Duodenal mucosa (tissue), 2 donors: ENCODE results near the gene MINDY2.
"Not testable (repeated sequence)": the region's sequence is repeated elsewhere in the genome, so short reads cannot be mapped to it uniquely, and the experiment has no call there.

Experiments
- H3K27ac ChIP-seq: one replicate; pipeline ENCODE4 v1.7.0; 2013; ENCODE audit warnings: low read depth, low read length
- H3K27me3 ChIP-seq, 2 donors: one replicate each; pipeline ENCODE4 v1.7.0; 2013; ENCODE audit warnings: low read length in 2 of 2, control low read depth in 1 of 2; ENCODE audit not compliant: insufficient read depth in 2 of 2, control insufficient read depth in 1 of 2
- H3K36me3 ChIP-seq, 2 donors: one replicate each; pipeline ENCODE4 v1.7.0; 2013; ENCODE audit warnings: low read length in 2 of 2, control low read depth in 1 of 2; ENCODE audit not compliant: insufficient read depth in 2 of 2, control insufficient read depth in 1 of 2
- H3K4me1 ChIP-seq, 2 donors: one replicate each; pipeline ENCODE4 v1.7.0; 2013; ENCODE audit warnings: low read length in 2 of 2, control low read depth in 1 of 2; ENCODE audit not compliant: insufficient read depth in 2 of 2, control insufficient read depth in 1 of 2
- H3K4me3 ChIP-seq, 2 donors: one replicate each; pipeline ENCODE4 v1.7.0; 2013; ENCODE audit warnings: low read length in 2 of 2, low read depth in 1 of 2
- H3K9ac ChIP-seq, 2 donors: one replicate each; pipeline ENCODE4 v1.7.0; 2013; ENCODE audit warnings: low read length in 2 of 2, low read depth in 1 of 2
- H3K9me3 ChIP-seq, 2 donors: one replicate each; pipeline ENCODE4 v1.7.0; 2013; ENCODE audit warnings: low read length in 2 of 2, control low read depth in 1 of 2; ENCODE audit not compliant: control insufficient read depth in 1 of 2

MINDY2 gene

DNA sequence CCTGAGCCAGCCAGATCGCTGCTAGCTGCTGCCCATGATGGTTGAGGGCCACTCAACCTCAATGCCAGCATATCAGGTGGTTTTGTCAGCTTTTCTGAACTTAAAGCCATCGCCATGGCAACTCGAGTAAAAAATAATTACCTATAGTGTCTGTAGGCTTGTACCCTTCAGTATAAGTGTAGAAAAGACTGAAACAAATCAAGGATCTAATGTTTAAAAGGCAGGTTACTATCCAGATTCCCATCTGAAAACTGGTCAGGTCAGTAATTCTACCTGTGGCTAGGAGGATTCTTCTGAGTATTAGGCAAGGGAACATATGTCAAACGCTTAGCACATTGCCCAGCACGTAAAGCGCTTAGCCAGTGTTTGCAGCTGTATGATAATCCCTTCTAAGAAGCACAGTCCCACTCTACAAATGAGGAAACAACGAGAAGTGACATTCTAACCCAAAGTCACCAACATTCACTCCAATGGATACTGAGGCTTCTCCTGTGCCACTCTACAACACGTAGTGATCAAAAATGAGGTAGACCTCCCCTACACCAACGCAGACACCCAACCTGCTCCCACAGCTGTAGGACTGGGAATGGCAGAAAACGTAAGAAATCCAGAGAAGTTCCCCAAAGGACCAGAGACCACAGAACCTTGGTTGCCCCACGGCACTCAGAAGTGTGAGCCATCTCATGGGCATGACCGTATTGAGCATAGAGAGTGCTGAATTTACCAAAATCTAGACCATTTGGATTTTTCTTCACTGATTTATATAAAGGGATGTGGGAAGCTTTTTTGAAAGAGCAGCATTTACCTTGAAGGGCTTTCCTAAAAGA is 107.1 kb downstream of the MINDY2 start:
- Histone ChIP-seq H3K9ac (no peak overlapping the region), H3K9me3 (no peaks in the 10 kb centered on the region), H3K27ac (no peak overlapping the region), H3K4me1 (peaks cover 5 to 7% of the 10 kb centered on the region in 2 donors), H3K4me3 (no peak overlapping the region), H3K27me3 (no peaks in the 10 kb centered on the region), H3K36me3 (peaks cover 28 to 51% of the 10 kb centered on the region in 2 donors)

DNA sequence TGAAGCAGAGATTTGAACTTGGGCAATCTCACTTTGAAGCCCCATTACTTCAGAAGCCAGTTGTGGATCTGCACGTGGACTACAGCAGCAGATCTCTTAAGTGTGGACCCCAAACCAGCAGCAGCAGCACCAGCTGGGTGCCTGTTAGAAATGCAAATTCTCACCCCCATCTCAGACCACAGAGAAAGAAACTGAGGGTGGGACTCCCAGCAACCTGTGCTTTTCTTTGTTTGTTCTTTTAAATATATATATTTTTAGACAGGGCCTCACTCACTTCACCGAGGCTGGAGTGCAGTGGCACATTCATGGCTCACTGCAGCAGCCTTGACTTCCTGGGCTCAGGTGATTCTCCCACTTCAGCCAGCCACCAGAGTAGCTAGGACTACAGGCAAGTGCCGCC is 109.2 kb downstream of the MINDY2 start:
- Histone ChIP-seq H3K27ac (no peak overlapping the region), H3K4me3 (no peak overlapping the region), H3K4me1 (peaks cover 5 to 7% of the 10 kb centered on the region in 2 donors), H3K9me3 (no peaks in the 10 kb centered on the region), H3K9ac (no peak overlapping the region), H3K27me3 (no peaks in the 10 kb centered on the region), H3K36me3 (peaks cover 37 to 69% of the 10 kb centered on the region in 2 donors)

DNA sequence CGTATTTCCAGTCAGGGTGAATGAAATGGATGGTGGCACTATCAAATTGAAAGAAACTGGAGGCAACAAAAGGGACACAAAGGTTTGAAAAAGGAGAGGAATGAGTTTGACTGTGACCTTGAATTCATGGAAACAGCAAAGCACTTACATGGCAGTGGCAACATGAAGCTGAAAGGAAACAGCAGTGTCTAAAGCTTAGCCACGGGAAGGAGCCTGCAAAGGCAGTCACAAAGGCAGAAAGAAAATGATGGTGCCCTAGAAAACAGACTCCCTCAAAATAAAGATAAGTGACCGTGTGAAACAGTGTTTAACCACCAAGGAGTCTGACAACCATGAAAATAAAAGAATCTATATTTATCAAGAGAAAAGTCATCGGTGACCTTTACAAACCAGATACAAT is 111.1 kb downstream of the MINDY2 start:
- no peak overlapping the region for H3K4me3 ChIP-seq
- no peaks in the 10 kb centered on the region for H3K27me3 ChIP-seq
- no peaks in the 10 kb centered on the region for H3K4me1 ChIP-seq
- H3K36me3 ChIP-seq = peaks cover 44 to 88% of the 10 kb centered on the region in 2 donors
- no peaks in the 10 kb centered on the region for H3K9me3 ChIP-seq
- H3K9ac ChIP-seq = no peak overlapping the region
- no peak overlapping the region for H3K27ac ChIP-seq

DNA sequence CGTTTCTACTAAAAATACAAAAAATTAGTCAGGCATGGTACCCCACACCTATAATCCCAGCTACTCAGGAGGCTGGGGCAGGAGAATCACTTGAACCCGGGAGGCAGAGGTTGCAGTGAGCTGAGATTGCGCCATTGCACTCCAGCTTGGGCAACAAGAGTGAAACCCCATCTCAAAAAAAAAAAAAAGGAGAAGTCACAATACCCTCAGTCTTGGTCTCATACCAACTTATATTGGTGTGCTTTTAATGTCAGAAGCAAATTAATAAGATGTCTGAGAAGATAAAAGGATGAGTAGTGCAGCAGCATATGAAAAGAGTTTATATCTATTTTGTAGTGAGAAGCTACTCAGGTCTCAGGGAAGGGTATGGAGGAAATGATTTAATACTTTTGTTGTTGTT is 112.8 kb downstream of the MINDY2 start:
- H3K27ac ChIP-seq, H3K4me1 ChIP-seq, H3K4me3 ChIP-seq, H3K9ac ChIP-seq, H3K9me3 ChIP-seq, H3K27me3 ChIP-seq: not testable (repeated sequence)
- H3K36me3 ChIP-seq = peaks cover 43 to 93% of the 10 kb centered on the region in 2 donors

DNA sequence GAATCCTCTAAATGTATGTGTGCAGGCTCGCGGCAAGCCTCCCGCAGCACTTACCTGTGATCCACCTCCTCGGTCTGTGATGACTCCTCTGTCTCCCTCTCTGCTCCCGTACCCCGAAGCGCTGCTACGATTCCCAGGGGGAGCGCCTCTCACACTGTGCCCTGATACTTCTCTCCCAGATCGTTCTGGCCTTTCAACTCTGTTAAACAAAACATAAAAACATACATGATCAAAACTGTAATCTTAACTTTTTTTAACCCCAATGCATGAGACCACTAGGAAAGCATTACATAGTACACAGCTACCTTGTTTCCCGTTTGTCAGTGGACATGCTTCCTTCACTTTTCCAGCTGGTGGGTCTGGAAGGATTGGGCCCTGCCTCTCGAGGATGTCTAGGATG is 115.8 kb downstream of the MINDY2 start:
- Histone ChIP-seq H3K4me3 (no peak overlapping the region), H3K27me3 (no peaks in the 10 kb centered on the region), H3K4me1 (no peaks in the 10 kb centered on the region), H3K27ac (no peak overlapping the region), H3K9me3 (no peaks in the 10 kb centered on the region), H3K9ac (no peak overlapping the region), H3K36me3 (peaks cover 52 to 93% of the 10 kb centered on the region in 2 donors)

DNA sequence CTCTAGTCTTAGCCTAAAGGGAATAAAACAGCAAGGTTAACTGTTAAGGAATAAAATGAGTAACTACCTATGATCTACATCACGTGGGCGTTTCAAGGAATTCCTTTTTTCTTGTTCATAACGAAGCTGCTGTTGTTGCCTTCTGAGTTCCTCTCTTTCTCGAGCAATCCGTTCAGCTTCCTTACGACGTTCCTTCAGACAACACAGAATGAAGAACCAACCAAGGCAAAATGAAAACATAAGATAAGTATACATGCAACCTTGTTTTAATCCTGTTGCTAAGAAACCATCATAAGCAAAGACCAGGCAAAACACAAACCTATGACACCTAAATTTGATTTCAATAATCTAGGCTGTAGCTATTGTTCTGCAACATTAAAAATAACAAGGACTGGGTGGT is 118.3 kb downstream of the MINDY2 start:
- no peaks in the 10 kb centered on the region for H3K27me3 ChIP-seq
- H3K9ac ChIP-seq = no peak overlapping the region
- no peaks in the 10 kb centered on the region for H3K9me3 ChIP-seq
- H3K4me3 ChIP-seq = no peak overlapping the region
- H3K4me1 ChIP-seq = no peaks in the 10 kb centered on the region
- peaks cover 49 to 96% of the 10 kb centered on the region in 2 donors for H3K36me3 ChIP-seq
- no peak overlapping the region for H3K27ac ChIP-seq

DNA sequence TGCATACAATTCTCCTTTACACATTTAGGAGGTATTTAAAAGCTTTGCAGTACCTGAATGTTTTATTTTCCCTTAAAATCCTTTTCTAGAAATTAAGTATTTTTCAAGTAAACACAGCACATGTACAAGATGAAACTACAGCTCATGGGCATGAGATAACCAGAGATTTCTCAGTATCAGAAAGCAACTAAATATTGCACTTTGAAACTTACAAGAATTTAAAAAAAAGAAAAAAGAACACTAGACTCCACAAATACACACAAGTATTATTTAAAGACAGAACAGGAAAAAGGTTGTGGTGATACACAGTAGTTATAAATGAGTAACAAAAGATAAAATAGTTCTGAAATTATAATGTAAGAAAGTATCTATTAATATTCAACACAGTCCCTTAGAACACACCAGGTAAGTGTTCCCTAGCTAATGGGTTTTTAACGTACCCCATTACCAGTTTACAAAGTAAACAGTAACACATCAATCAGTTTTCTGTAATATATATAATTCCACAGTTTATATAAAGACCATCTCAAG is 127.1 kb downstream of the MINDY2 start:
- no peak overlapping the region for H3K27ac ChIP-seq
- no peaks in the 10 kb centered on the region for H3K4me1 ChIP-seq
- H3K9me3 ChIP-seq = no peaks in the 10 kb centered on the region
- no peak overlapping the region for H3K9ac ChIP-seq
- H3K4me3 ChIP-seq = no peak overlapping the region
- no peaks in the 10 kb centered on the region for H3K27me3 ChIP-seq
- peaks cover 27 to 66% of the 10 kb centered on the region in 2 donors for H3K36me3 ChIP-seq

DNA sequence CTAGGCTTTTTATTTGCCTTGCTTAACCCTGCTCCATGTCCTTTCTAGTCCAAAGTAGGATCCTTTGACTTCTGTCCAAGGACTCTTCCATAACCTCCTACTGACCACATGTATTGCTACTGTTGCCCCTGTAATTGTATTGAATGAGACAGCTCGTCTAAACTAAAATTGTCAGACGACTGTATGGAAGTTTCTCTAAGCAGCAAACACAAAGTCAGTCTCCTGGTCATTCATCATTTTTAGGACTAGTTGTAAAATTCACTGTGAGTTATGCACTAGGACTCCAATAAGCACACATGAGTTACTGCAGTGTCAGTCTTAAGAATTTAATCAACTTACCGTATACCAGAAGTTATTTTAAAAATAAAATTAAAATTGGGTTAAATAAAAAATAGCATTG is 129.5 kb downstream of the MINDY2 start:
- no peak overlapping the region for H3K27ac ChIP-seq
- no peaks in the 10 kb centered on the region for H3K9me3 ChIP-seq
- no peaks in the 10 kb centered on the region for H3K27me3 ChIP-seq
- peaks cover 26 to 43% of the 10 kb centered on the region in 2 donors for H3K36me3 ChIP-seq
- no peak overlapping the region for H3K4me3 ChIP-seq
- no peaks in the 10 kb centered on the region for H3K4me1 ChIP-seq
- no peak overlapping the region for H3K9ac ChIP-seq

DNA sequence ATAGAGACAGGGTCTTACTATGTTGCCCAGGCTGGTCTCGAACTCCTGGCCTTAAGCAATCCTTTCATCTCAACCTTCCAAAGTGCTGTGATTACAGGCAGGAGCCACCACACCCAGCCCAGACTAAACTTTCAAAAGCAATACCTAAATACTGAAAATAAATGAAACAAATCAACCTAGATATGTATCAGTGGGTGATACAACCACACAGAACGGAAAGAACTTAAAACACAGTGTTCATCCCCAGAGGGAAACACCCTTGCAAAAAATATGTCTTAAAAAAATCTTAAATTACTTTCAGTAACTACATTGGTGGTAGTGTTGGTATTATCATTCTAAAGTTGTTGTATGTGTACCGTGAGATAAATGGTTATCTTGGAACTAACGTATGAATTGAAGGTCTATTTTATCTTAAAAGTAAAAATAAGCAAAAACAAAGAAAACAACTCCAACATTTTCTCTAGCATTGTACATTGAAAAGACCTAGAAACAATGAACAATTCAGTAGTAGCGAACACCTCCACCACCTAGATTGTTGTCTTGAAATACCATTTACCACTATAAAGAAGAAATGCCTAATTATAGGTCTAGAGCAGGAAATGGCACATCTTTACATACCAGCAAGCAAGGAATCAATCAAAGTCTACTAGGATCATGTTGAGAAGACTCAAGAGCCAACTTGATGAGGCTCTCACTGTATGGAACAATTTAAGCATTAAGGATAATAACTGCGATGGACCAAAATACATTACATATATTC is 137.6 kb downstream of the MINDY2 start:
- H3K9me3 ChIP-seq = no peaks in the 10 kb centered on the region
- H3K27me3 ChIP-seq = no peaks in the 10 kb centered on the region
- H3K9ac ChIP-seq = no peak overlapping the region
- peaks cover 10 to 26% of the 10 kb centered on the region in 2 donors for H3K36me3 ChIP-seq
- no peak overlapping the region for H3K27ac ChIP-seq
- H3K4me1 ChIP-seq = no peaks in the 10 kb centered on the region
- H3K4me3 ChIP-seq = no peak overlapping the region

DNA sequence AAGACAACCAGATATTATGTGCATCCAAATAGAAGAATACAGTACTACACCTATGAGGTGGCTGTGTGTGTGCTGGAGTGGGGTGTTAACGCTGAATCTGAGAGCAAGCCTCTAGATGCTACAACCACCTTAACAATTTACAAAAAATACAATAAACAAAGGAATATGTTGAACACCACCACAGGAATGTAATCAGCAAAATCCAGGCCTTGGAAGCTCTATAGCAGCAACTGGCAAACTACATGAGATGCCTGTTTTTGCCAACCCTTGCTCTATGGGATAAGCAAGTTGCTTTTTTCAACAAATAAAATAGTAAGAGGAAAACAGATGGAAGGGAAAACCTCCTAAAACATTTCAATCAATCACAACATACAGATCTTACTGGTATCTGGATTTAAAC is 138.5 kb downstream of the MINDY2 start:
- Histone ChIP-seq H3K36me3 (peaks cover 16 to 33% of the 10 kb centered on the region in 2 donors), H3K9ac (no peak overlapping the region), H3K27ac (no peak overlapping the region), H3K9me3 (no peaks in the 10 kb centered on the region), H3K4me3 (no peak overlapping the region), H3K4me1 (no peaks in the 10 kb centered on the region), H3K27me3 (no peaks in the 10 kb centered on the region)
